ENCODE measurements around the gene MARCHF7.
"Not testable (repeated sequence)": the region's sequence is repeated elsewhere in the genome, so short reads cannot be mapped to it uniquely, and the experiment has no call there.

MARCHF7 gene, protein sequence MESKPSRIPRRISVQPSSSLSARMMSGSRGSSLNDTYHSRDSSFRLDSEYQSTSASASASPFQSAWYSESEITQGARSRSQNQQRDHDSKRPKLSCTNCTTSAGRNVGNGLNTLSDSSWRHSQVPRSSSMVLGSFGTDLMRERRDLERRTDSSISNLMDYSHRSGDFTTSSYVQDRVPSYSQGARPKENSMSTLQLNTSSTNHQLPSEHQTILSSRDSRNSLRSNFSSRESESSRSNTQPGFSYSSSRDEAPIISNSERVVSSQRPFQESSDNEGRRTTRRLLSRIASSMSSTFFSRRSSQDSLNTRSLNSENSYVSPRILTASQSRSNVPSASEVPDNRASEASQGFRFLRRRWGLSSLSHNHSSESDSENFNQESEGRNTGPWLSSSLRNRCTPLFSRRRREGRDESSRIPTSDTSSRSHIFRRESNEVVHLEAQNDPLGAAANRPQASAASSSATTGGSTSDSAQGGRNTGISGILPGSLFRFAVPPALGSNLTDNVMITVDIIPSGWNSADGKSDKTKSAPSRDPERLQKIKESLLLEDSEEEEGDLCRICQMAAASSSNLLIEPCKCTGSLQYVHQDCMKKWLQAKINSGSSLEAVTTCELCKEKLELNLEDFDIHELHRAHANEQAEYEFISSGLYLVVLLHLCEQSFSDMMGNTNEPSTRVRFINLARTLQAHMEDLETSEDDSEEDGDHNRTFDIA

DNA sequence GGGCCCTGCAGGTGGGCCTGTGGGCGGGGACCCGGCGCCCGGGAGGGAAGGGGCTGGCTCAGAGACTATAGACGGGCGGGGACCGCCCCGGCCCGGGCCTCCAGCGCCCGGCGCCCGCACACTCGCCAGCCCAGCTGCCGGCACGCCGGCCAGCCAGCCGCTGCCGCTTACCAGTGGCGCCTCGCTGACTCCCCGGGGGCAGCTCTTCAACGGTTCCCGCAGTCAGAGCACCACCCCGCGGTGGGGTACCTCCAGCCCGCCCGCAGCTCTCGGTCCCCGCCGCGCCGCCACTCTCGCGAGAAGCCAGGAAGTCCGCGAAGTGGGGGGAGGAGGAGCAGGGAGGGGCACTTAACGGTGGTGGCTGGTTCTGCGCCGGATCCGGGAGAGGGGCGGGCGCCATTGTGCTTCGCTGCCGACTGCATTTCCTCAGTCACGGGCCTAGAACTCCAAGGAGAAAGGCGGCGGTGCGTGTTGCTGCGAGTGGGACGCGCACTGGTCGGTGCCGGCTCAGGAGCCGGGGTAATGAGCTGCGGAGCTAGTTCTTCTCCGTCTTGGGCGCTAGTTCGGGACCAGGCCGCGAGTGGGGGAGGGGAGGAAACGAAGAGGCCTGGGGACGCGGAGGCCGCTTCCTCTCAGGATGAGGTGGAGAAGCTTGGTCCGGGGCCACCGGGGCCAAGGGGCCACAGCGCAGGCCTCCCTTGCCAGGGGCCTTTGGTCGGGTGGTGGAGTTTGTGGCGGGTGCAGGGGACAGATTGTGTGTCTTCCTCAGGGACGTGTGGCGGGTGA is at the start of gene MARCHF7:
Gene MARCHF7 (plus strand): TSS at position 364 of the 786 bp plus-strand sequence. CDS start 16,517 bp downstream, outside the sequence.
- H3K4me3 ChIP-seq (ENCODE audit: low read depth, low read length): peak within 1 kb of the TSS; percentile 100
- DNase-seq (ENCODE audit: low read depth): peak; percentile 88

GRCh38 chr2:159667423-159667822 is 44.9 kb upstream of the MARCHF7 start:
- H3K4me3 ChIP-seq (ENCODE audit: low read depth, low read length); DNase-seq (ENCODE audit: low read depth): not testable (repeated sequence)

DNA sequence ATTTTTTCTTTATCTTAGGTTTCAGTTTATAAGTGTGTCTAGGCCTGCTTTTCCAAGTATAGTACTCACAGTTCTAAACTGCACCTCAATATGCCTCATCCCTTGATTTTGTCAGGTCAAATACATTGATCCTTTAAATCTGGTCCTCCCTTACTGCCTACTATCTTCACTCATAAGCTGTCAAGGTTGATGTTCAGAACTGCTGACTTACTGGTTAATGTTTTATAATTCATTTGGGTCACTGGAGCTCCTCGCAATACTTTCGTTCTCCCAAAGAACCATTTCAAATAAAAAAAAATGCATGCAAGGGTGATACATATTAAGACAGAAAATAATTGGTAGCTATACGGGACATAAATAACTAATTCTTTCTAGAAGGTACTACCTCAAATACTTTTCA is 41.3 kb upstream of the MARCHF7 start:
- H3K4me3 ChIP-seq (ENCODE audit: low read depth, low read length): no peak overlapping the region
- DNase-seq (ENCODE audit: low read depth): no peak

DNA sequence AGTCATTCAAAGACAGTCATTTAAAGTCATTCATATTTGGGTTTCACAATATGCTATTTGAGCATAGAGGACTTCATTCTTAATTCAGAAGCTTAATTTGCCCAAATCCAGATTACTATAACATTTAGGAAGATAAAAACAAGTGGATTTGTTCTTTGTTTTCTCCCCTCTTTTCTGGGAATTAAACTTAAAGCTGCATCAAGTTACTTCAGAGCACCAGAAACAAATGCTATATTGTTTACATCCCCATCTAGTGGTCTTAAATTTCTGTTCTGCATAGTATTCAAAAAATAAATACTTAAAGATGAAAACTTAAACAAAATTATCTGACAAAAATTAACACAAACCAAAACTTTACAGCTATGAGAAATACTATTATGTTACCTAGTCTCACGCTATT is 34.7 kb upstream of the MARCHF7 start:
- DNase-seq (ENCODE audit: low read depth): no peak
- H3K4me3 ChIP-seq (ENCODE audit: low read depth, low read length): no peak overlapping the region

GRCh38 chr2:159680692-159681091 is 31.6 kb upstream of the MARCHF7 start:
- H3K4me3 ChIP-seq (ENCODE audit: low read depth, low read length): no peak overlapping the region
- no peak for DNase-seq (ENCODE audit: low read depth)

DNA sequence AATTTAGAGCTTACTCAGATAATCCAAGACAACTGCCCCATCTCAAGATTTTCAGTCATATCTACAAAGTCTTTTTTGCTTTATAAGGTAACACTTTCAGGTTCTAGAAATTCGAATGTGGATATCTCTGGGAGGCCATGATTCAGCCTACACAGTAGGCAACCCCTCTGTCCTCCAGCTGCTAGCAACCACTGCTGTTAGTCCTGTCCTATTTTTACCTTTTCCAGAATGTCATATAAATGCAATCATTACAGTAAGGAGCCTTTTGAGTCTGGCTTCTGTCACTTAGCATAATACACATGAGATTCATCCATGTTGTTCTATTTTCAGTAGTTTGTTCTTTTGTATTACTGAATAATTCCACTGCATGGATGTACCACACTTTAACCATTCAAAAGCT is 28.5 kb upstream of the MARCHF7 start:
- DNase-seq (ENCODE audit: low read depth): no peak
- no peak overlapping the region for H3K4me3 ChIP-seq (ENCODE audit: low read depth, low read length)

DNA sequence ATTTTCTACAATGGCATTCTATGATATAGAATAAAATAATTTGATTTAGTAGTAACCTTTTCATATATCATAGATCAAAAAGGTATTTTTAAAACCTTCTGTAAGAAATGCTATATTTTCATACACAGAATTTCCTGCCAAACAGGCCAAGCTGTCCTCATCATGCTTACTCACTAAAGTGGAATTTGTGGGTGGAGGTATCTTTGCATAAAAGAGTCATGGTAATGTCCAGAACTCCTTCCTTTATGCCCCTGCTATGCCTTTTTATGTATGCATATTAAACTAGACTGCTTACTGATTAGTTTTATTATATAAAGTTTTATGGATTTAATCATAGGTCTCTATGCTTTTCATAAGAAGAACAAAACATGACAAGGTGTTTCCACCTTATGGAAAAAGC is 27.5 kb upstream of the MARCHF7 start:
- DNase-seq (ENCODE audit: low read depth): peak; percentile 24
- H3K4me3 ChIP-seq (ENCODE audit: low read depth, low read length): no peak overlapping the region

GRCh38 chr2:159694500-159695040 is 17.7 kb upstream of the MARCHF7 start:
- DNase-seq (ENCODE audit: low read depth): no peak

GRCh38 chr2:159695795-159696448 is 16.4 kb upstream of the MARCHF7 start:
- DNase-seq (ENCODE audit: low read depth): no peak
- H3K4me3 ChIP-seq (ENCODE audit: low read depth, low read length): no peak overlapping the region

More at GRCh38 chr2:159694500-159695040, 17.7 kb upstream of the MARCHF7 start:
- no peak overlapping the region for H3K4me3 ChIP-seq (ENCODE audit: low read depth, low read length)

- H3K4me3 ChIP-seq (ENCODE audit: low read depth, low read length): no peak overlapping the region
- DNase-seq (ENCODE audit: low read depth): no peak
Measured at GRCh38 chr2:159703491-159703890, 8.8 kb upstream of the MARCHF7 start.

DNA sequence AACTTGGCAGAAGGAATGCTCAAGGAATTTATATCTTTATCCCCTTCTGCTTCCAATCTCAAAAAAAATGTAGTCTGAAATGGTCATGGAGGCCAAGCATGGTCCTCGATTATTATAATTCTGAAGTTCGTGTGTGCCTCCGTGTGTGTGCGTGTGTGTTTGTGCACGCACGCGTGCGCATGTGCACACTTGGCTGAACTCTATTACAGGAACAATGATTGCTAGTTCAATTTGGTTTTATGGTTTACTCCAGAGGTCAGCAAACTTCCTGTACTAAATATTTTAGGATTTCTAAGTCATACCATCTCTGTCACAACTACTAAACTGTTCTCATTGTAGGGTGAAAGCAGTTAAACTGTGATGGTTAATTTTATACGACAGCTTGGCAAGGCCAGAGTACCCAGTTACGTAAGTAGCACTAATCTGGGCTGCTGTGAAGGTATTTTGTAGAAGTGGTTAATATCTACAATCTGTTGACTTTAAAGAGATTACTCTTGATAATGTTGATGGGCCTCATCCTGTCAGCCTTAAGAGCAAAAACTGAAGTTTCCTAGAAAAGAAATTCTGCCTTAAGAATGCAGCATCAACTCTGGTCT is 5.8 kb upstream of the MARCHF7 start:
- no peak overlapping the region for H3K4me3 ChIP-seq (ENCODE audit: low read depth, low read length)
- DNase-seq (ENCODE audit: low read depth): no peak

- H3K4me3 ChIP-seq (ENCODE audit: low read depth, low read length): no peak overlapping the region
- no peak for DNase-seq (ENCODE audit: low read depth)
Measured at GRCh38 chr2:159708066-159708760, 4.1 kb upstream of the MARCHF7 start.

GRCh38 chr2:159710601-159711180 is 1.6 kb upstream of the MARCHF7 start:
- DNase-seq (ENCODE audit: low read depth): no peak
- no peak overlapping the region for H3K4me3 ChIP-seq (ENCODE audit: low read depth, low read length)

DNA sequence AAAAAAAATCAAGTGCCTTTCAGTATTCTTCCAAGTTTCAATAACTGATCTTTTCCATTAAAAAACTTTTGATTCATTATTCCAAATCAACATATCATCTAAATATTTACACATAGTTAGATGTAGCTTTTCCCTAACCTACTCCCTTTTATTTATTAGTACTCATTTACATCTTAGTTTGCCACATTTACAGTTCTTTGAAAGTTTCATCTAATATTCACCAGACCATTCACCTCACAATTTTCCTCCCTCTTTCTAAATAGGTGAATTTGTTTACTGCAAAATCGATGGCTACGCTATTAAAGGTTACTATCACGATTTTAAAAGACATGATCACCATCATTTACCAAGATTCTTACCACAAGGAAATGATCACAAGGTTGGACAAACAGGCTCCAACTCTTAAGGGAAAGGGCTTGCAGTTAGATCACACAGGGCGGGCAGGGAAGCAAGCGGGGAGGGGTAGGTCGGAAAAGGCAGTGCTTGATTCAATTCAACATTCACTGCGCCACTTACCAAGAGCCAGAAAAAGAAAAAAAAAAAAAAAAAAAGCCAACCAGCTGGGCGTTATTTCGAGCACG is 654 bp upstream of the MARCHF7 start:
- DNase-seq (ENCODE audit: low read depth): no peak
- H3K4me3 ChIP-seq (ENCODE audit: low read depth, low read length): peak overlapping the region; percentile 100

DNA sequence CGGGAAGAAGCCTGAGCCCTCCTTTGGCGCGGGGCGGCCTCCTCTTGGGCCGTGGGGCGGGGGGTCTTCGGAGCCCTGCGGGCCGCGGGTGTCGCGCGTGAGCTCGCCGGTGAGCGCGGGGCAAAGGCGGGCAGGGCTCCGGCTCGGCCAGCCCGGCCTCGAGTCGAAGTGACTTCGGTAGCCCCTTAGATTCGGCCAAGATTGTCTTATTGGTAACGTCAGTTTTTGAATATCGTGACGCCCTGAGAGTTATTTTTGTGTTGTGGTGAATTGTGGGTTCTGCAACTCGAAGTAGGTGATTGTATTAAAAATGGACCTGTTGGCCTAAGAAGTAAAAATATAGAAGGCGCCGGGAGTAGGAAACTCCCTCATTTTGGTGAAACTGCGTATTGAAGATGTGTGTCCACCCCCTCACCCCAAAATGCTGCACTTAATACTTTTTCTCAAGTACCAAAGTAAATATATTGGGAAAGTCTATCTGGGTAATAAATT is 669 bp downstream of the MARCHF7 start:
- H3K4me3 ChIP-seq (ENCODE audit: low read depth, low read length): peak overlapping the region; percentile 100
- no peak for DNase-seq (ENCODE audit: low read depth)

DNA sequence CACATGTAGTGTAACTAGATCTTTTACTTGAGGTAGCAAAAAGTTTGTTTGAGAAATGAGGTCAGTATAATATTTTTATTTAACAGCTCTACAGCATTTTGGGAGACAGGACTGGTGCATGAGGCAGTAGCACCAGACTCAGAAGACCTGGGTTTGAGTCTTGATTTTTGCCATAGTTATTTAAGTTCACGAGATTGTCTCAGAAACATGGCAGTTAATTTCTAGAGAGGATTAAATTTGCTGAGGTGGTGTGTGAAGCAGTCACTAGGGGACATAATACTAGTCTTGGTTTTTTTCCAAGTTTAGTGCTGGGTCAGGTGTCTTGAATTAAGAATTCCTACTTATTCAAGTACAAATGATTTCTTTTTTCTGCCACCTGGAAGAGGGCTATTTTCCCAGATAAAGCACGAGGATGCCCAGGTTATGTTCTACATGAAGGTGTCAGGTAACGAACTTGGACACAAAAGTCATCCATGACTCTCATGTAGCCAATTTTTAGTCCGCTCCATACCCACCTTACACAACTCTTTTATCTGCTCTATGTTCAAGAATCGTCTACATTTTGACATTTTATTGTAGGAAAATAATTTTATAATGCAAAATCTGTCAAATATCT is 1.4 kb downstream of the MARCHF7 start:
- peak overlapping the region; percentile 100 for H3K4me3 ChIP-seq (ENCODE audit: low read depth, low read length)
- no peak for DNase-seq (ENCODE audit: low read depth)
